Fibroblast of lung (primary cell): Measurements from ENCODE around the gene ADGRF5. TPM values are rescaled to one million over a fixed set of nuclear protein-coding genes. Genes with fewer than 3 reads are reported as not detected.

Experiments used
- DNase-seq, 2 donors: peaks; one replicate each; pipeline versions ENCODE4 v3.0.0 to v3.0.0-alpha.2; 2010; ENCODE audit warnings: low read depth in 2 of 2
- H2AFZ ChIP-seq: 2 replicates; pipeline ENCODE4 v1.5.1; 2012; ENCODE audit warnings: low read length, control low read depth, inconsistent platforms
- H3K27ac ChIP-seq: 2 replicates; pipeline ENCODE4 v1.5.1; 2011; ENCODE audit warnings: low read length, control low read depth; ENCODE audit not compliant: insufficient read depth
- H3K27me3 ChIP-seq: 2 replicates; pipeline ENCODE4 v1.5.1; 2011; ENCODE audit warnings: mild to moderate bottlenecking, low read length; ENCODE audit not compliant: control insufficient read depth, insufficient read depth
- H3K36me3 ChIP-seq: 2 replicates; pipeline ENCODE4 v1.5.1; 2011; ENCODE audit warnings: low read length; ENCODE audit not compliant: control insufficient read depth, insufficient read depth
- H3K4me1 ChIP-seq: 2 replicates; pipeline ENCODE4 v1.5.1; 2011; ENCODE audit warnings: low read length; ENCODE audit not compliant: control insufficient read depth, insufficient read depth; ENCODE audit errors: extremely low read depth
- H3K4me2 ChIP-seq: 2 replicates; pipeline ENCODE4 v1.5.1; 2011; ENCODE audit warnings: low read length, control low read depth; ENCODE audit not compliant: insufficient read depth; ENCODE audit errors: extremely low read depth
- H3K4me3 ChIP-seq, 4 experiments: fragments of 200-600 bp in 1 of 4; sonication (generic) in 1 of 4; replicated peaks in 1 of 4; 2 replicates each; pipeline ENCODE4 v1.5.1; 2011 to 2016; ENCODE audit warnings: low read length in 4 of 4, low read depth in 3 of 4, mild to moderate bottlenecking in 3 of 4, control low read depth in 2 of 4, inconsistent platforms in 1 of 4, mixed read lengths in 1 of 4; ENCODE audit not compliant: insufficient read depth in 1 of 4; ENCODE audit errors: control extremely low read depth in 1 of 4
- H3K79me2 ChIP-seq: 2 replicates; pipeline ENCODE4 v1.5.1; 2012; ENCODE audit warnings: mild to moderate bottlenecking, low read length, inconsistent platforms; ENCODE audit not compliant: control insufficient read depth, insufficient read depth
- H3K9ac ChIP-seq: 2 replicates; pipeline ENCODE4 v1.5.1; 2011; ENCODE audit warnings: mild to moderate bottlenecking, low read length, control low read depth; ENCODE audit not compliant: insufficient read depth
- H3K9me3 ChIP-seq: 2 replicates; pipeline ENCODE4 v1.5.1; 2012; ENCODE audit warnings: low read depth, low read length; ENCODE audit not compliant: control insufficient read depth, insufficient read depth
- H4K20me1 ChIP-seq: 2 replicates; pipeline ENCODE4 v1.5.1; 2011; ENCODE audit warnings: low read length; ENCODE audit not compliant: control insufficient read depth, insufficient read depth; ENCODE audit errors: extremely low read depth
- CTCF ChIP-seq, 2 donors: IDR thresholded peaks in 1 of 2; conservative IDR thresholded peaks in 1 of 2; 1 replicate in 1 of 2; 2 replicates in 1 of 2; pipeline ENCODE4 v1.5.1; 2011 to 2012; ENCODE audit warnings: low read length in 2 of 2, control low read depth in 1 of 2, inconsistent platforms in 1 of 2, low read depth in 1 of 2, mild to moderate bottlenecking in 1 of 2
- EZH2 ChIP-seq: IDR thresholded peaks from 2 replicates; pipeline ENCODE4 v1.5.1; 2012; ENCODE audit warnings: low read length, control low read depth, mild to moderate bottlenecking; ENCODE audit errors: missing control alignments
- polyA plus RNA-seq, 2 donors: library from polyadenylated mRNA; depleted of rRNA in 1 of 2; stranded (reverse) in 1 of 2; unstranded in 1 of 2; fragments of >200 nt; gene quantifications; 2 replicates each; pipeline ENCODE4 v1.2.1, GENCODE V29; 2011 to 2012; ENCODE audit warnings: missing spikeins in 1 of 2
- total RNA-seq: library from RNA; depleted of rRNA; stranded (reverse); fragments of >200 nt; gene quantifications from 2 replicates; pipeline ENCODE4 v1.2.1, GENCODE V29; 2014

Gene ADGRF5
- total and polyA plus RNA-seq, 2 donors (not counting 1 experiment from before 2014, with no cell fraction given) = under 0.01 to 19.3 TPM

- no peak overlapping the region for H2AFZ ChIP-seq
- no peak overlapping the region for H3K4me3 ChIP-seq
These were observed 6.4 kb downstream of the ADGRF5 start for GRCh38 chr6:46915380-46915779.

GRCh38 chr6:46914279-46914810, 7.4 kb downstream of the ADGRF5 start:
- DNase-seq = no peak
- H3K79me2 ChIP-seq = no peaks in the 10 kb centered on the region
- H3K27ac ChIP-seq = no peak overlapping the region
- H3K27me3 ChIP-seq = no peaks in the 10 kb centered on the region
- no peaks in the 10 kb centered on the region for H3K36me3 ChIP-seq
- no peak overlapping the region for H2AFZ ChIP-seq
- H3K9me3 ChIP-seq = no peaks in the 10 kb centered on the region
- no peak overlapping the region for H3K4me3 ChIP-seq
- no peaks in the 10 kb centered on the region for H4K20me1 ChIP-seq
- no peak overlapping the region for H3K9ac ChIP-seq
- no peak for TF ChIP-seq CTCF (conservative IDR thresholded peaks at IDR 0.05 in 1 of 2, IDR thresholded peaks at IDR 0.05 in 1 of 2; ENCODE audit: low read depth in 1 of 2, low read length in 2 of 2)
- no peaks in the 10 kb centered on the region for H3K4me1 ChIP-seq
- no peak overlapping the region for H3K4me2 ChIP-seq

More at GRCh38 chr6:46915380-46915779, 6.4 kb downstream of the ADGRF5 start:
- no peaks in the 10 kb centered on the region for H4K20me1 ChIP-seq
- H3K4me2 ChIP-seq = no peak overlapping the region
- no peak overlapping the region for H3K27ac ChIP-seq
- H3K27me3 ChIP-seq = no peaks in the 10 kb centered on the region
- H3K9ac ChIP-seq = no peak overlapping the region
- H3K79me2 ChIP-seq = no peaks in the 10 kb centered on the region
- no peak for DNase-seq
- no peak for TF ChIP-seq CTCF (conservative IDR thresholded peaks at IDR 0.05 in 1 of 2, IDR thresholded peaks at IDR 0.05 in 1 of 2; ENCODE audit: low read depth in 1 of 2, low read length in 2 of 2)
- TF ChIP-seq EZH2 = no peak
- no peaks in the 10 kb centered on the region for H3K4me1 ChIP-seq
- H3K9me3 ChIP-seq = no peaks in the 10 kb centered on the region
- H3K36me3 ChIP-seq = no peaks in the 10 kb centered on the region

- Histone ChIP-seq H3K27ac (no peak overlapping the region), H3K4me1 (no peaks in the 10 kb centered on the region), H3K27me3 (no peaks in the 10 kb centered on the region), H3K79me2 (no peaks in the 10 kb centered on the region), H2AFZ (no peak overlapping the region), H3K9ac (no peak overlapping the region), H4K20me1 (no peaks in the 10 kb centered on the region), H3K36me3 (no peaks in the 10 kb centered on the region), H3K4me3 (no peak overlapping the region), H3K4me2 (no peak overlapping the region), H3K9me3 (no peaks in the 10 kb centered on the region)
- DNase-seq = peak in 1 of 2 donors; percentile 47
- TF ChIP-seq CTCF (conservative IDR thresholded peaks at IDR 0.05 in 1 of 2, IDR thresholded peaks at IDR 0.05 in 1 of 2; ENCODE audit: low read depth in 1 of 2, low read length in 2 of 2) (no peak), EZH2 (no peak)
These were observed 12.4 kb downstream of the ADGRF5 start for GRCh38 chr6:46909371-46909770.
